Measurements from ENCODE around the gene SGCD.

DNA sequence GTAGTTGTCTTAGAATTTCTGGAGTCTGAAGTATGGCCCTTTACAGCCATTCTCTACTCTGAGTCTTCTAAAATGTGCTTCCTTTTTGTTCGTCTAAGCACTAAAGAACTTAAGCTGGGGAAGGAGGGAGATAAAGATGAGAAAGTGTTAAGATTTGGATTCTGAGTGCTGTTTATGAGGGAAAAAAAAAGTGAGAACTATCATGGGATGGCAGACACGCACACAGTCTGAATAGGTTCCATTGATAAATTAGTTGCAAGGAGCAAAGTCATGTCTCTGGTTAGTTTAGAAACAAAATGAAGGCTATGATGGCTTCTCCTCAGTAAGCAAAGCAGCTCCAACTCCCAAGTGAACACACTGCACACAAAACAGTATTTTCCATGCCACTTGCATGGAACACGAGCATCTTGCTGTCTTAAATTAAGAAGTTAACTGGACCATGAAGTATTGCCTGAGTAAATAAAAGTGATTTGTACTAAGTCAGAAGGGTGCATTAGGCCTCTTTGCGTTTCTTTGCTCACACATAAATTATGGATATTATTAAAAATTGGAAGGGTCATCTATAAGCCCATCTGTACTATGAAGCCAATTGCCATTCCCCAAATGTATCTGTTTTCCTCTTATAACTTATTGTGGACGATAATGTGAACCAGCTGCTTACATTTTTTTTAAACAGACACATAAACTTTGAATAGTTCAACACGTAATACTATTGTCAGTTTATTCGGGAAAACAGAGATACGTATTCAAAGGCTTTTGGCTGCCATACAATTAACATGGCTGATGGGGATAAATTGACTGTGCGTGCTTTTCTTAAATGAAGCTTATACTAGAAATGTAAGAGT is 199.3 kb downstream of the SGCD start:
- TF ChIP-seq ZNF571 (tag by site-specific recombination; IDR thresholded peaks at IDR 0.05) (no peak), PRDM1 (tag by site-specific recombination; IDR thresholded peaks at IDR 0.05) (no peak), OVOL3 (tag by site-specific recombination; IDR thresholded peaks at IDR 0.05) (no peak), ZNF768 (tag by site-specific recombination; IDR thresholded peaks at IDR 0.05) (no peak), ZNF266 (tag by site-specific recombination; IDR thresholded peaks at IDR 0.05; ENCODE audit: low read depth) (no peak), ZEB2 (tag by site-specific recombination; IDR thresholded peaks at IDR 0.05) (no peak), ZBTB7A (tag by site-specific recombination; IDR thresholded peaks at IDR 0.05; ENCODE audit: low read depth) (no peak), ZNF585B (tag by site-specific recombination; IDR thresholded peaks at IDR 0.05) (no peak), RBAK (tag by site-specific recombination; IDR thresholded peaks at IDR 0.05) (no peak)
- TF ChIP-seq, protein P1, sequence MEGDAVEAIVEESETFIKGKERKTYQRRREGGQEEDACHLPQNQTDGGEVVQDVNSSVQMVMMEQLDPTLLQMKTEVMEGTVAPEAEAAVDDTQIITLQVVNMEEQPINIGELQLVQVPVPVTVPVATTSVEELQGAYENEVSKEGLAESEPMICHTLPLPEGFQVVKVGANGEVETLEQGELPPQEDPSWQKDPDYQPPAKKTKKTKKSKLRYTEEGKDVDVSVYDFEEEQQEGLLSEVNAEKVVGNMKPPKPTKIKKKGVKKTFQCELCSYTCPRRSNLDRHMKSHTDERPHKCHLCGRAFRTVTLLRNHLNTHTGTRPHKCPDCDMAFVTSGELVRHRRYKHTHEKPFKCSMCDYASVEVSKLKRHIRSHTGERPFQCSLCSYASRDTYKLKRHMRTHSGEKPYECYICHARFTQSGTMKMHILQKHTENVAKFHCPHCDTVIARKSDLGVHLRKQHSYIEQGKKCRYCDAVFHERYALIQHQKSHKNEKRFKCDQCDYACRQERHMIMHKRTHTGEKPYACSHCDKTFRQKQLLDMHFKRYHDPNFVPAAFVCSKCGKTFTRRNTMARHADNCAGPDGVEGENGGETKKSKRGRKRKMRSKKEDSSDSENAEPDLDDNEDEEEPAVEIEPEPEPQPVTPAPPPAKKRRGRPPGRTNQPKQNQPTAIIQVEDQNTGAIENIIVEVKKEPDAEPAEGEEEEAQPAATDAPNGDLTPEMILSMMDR (tag by site-specific recombination; IDR thresholded peaks at IDR 0.05): no peak
- TF ChIP-seq, protein P2, sequence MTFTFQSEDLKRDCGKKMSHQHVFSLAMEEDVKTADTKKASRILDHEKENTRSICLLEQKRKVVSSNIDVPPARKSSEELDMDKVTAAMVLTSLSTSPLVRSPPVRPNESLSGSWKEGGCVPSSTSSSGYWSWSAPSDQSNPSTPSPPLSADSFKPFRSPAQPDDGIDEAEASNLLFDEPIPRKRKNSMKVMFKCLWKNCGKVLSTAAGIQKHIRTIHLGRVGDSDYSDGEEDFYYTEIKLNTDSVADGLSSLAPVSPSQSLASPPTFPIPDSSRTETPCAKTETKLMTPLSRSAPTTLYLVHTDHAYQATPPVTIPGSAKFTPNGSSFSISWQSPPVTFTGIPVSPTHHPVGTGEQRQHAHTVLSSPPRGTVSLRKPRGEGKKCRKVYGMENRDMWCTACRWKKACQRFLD (tag by site-specific recombination; IDR thresholded peaks at IDR 0.05): no peak
- TF ChIP-seq, protein P3, sequence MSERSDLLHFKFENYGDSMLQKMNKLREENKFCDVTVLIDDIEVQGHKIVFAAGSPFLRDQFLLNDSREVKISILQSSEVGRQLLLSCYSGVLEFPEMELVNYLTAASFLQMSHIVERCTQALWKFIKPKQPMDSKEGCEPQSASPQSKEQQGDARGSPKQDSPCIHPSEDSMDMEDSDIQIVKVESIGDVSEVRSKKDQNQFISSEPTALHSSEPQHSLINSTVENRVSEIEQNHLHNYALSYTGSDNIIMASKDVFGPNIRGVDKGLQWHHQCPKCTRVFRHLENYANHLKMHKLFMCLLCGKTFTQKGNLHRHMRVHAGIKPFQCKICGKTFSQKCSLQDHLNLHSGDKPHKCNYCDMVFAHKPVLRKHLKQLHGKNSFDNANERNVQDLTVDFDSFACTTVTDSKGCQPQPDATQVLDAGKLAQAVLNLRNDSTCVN (tag by site-specific recombination; optimal IDR thresholded peaks at IDR 0.05): no peak

All from HEK293 (cell line).